ENCODE measurements around the gene NMT1.

- no peak for TF ChIP-seq CTCF (IDR thresholded peaks at IDR 0.05; ENCODE audit: low read depth, low read length, poor library complexity, severe bottlenecking)
- TF ChIP-seq EZH2phosphoT487 (IDR thresholded peaks at IDR 0.05; ENCODE audit: borderline replicate concordance, low read length) = no peak
Measured at GRCh38 chr17:45155483-45155882, 94.4 kb downstream of the NMT1 start.

All from DOHH2 (cell line).